Mesodermal cell (in vitro differentiated cells): Measurements from ENCODE around the gene MAP2K5.

ENCODE experiments used
- H3K27ac ChIP-seq: 2 replicates; pipeline ENCODE4 v1.7.0; 2013; ENCODE audit warnings: mild to moderate bottlenecking, low read depth, low read length, moderate library complexity; ENCODE audit not compliant: severe bottlenecking
- H3K36me3 ChIP-seq: 2 replicates; pipeline ENCODE4 v1.7.1; 2013; ENCODE audit warnings: mild to moderate bottlenecking, low read length, moderate library complexity; ENCODE audit not compliant: control insufficient read depth, insufficient read depth
- H3K4me1 ChIP-seq: one replicate; pipeline ENCODE4 v1.7.1; 2013; ENCODE audit warnings: mild to moderate bottlenecking, low read length; ENCODE audit not compliant: insufficient read depth, control insufficient read depth, poor library complexity, severe bottlenecking
- H3K4me3 ChIP-seq: 2 replicates; pipeline ENCODE4 v1.7.0; 2013; ENCODE audit warnings: low read length, control low read depth, mild to moderate bottlenecking; ENCODE audit not compliant: insufficient read depth, poor library complexity, severe bottlenecking; ENCODE audit errors: extremely low read depth
- H3K9me3 ChIP-seq: 2 replicates; pipeline ENCODE4 v1.7.1; 2013; ENCODE audit warnings: mild to moderate bottlenecking, low read length, moderate library complexity; ENCODE audit not compliant: control insufficient read depth
- WGBS, 2 experiments: methylation state at CpG; one replicate each; pipeline ENCODE4 v1.1.5; 2013; ENCODE audit warnings: missing lambda C conversion rate in 2 of 2; ENCODE audit not compliant: insufficient coverage in 2 of 2; 5-methylcytosine and 5-hydroxymethylcytosine counted together

MAP2K5 gene

GRCh38 chr15:67819636-67820035 is 277.1 kb downstream of the MAP2K5 start:
- Histone ChIP-seq H3K4me3 (no peak overlapping the region), H3K27ac (no peak overlapping the region), H3K9me3 (no peaks in the 10 kb centered on the region), H3K36me3 (no peaks in the 10 kb centered on the region), H3K4me1 (no peaks in the 10 kb centered on the region)
- 57 to 59% methylated on average over 8 to 12 of the region's 19 CpGs for WGBS, 2 experiments

- WGBS, 2 experiments, result 41 to 52% methylated on average over 30 to 45 of the region's 50 CpGs
These were observed 277.9 kb downstream of the MAP2K5 start for GRCh38 chr15:67820122-67820991.

GRCh38 chr15:67820992-67821783 is 278.7 kb downstream of the MAP2K5 start:
- WGBS, 2 experiments, result 4 to 6% methylated on average over 25 to 32 of the region's 39 CpGs
- Histone ChIP-seq H3K9me3 (no peaks in the 10 kb centered on the region), H3K4me3 (no peak overlapping the region), H3K4me1 (no peaks in the 10 kb centered on the region), H3K27ac (no peak overlapping the region), H3K36me3 (no peaks in the 10 kb centered on the region)

More at GRCh38 chr15:67820122-67820991, 277.9 kb downstream of the MAP2K5 start:
- Histone ChIP-seq H3K9me3 (no peaks in the 10 kb centered on the region), H3K4me1 (no peaks in the 10 kb centered on the region), H3K27ac (no peak overlapping the region), H3K36me3 (no peaks in the 10 kb centered on the region), H3K4me3 (no peak overlapping the region)

- Histone ChIP-seq H3K4me1 (no peaks in the 10 kb centered on the region), H3K27ac (no peak overlapping the region), H3K9me3 (no peaks in the 10 kb centered on the region), H3K4me3 (no peak overlapping the region), H3K36me3 (no peaks in the 10 kb centered on the region)
- WGBS, 2 experiments, result 1 to 3% methylated on average over 34 to 35 of the region's 43 CpGs
These were observed 279.4 kb downstream of the MAP2K5 start for GRCh38 chr15:67821784-67822440.

GRCh38 chr15:67822537-67823313 is 280.2 kb downstream of the MAP2K5 start:
- H3K27ac ChIP-seq, result no peak overlapping the region
- H3K4me1 ChIP-seq, result no peaks in the 10 kb centered on the region
- no peak overlapping the region for H3K4me3 ChIP-seq
- WGBS, 2 experiments, result 2 to 4% methylated on average over 36 to 45 of the region's 46 CpGs
- H3K9me3 ChIP-seq, result no peaks in the 10 kb centered on the region
- no peaks in the 10 kb centered on the region for H3K36me3 ChIP-seq

GRCh38 chr15:67823314-67824196 is 281.1 kb downstream of the MAP2K5 start:
- no peaks in the 10 kb centered on the region for H3K36me3 ChIP-seq
- H3K4me1 ChIP-seq, result peaks cover 2% of the 10 kb centered on the region
- no peak overlapping the region for H3K4me3 ChIP-seq
- no peak overlapping the region for H3K27ac ChIP-seq
- no peaks in the 10 kb centered on the region for H3K9me3 ChIP-seq
- 1 to 2% methylated on average over 50 to 84 of the region's 94 CpGs for WGBS, 2 experiments

GRCh38 chr15:67824197-67824968 is 281.9 kb downstream of the MAP2K5 start:
- WGBS, 2 experiments, result 8 to 9% methylated on average over 17 to 21 of the region's 21 CpGs
- H3K27ac ChIP-seq, result no peak overlapping the region
- H3K9me3 ChIP-seq, result no peaks in the 10 kb centered on the region
- peaks cover 3% of the 10 kb centered on the region for H3K4me1 ChIP-seq
- no peaks in the 10 kb centered on the region for H3K36me3 ChIP-seq
- no peak overlapping the region for H3K4me3 ChIP-seq

- Histone ChIP-seq H3K9me3 (no peaks in the 10 kb centered on the region), H3K4me3 (no peak within 1 kb of the TSS), H3K4me1 (peaks cover 3% of the 10 kb centered on the region), H3K36me3 (no peaks in the 10 kb centered on the region), H3K27ac (no peak within 1 kb of the TSS)
- WGBS, 2 experiments, result 1 to 2% methylated on average over 37 to 38 of the region's 58 CpGs
These were observed 282.7 kb downstream of the MAP2K5 start, which contains the start of gene SKOR1 for GRCh38 chr15:67824976-67825880. TSS of gene SKOR1 (plus strand) at chr15:67825509. CDS start at chr15:67825603, 94 bp downstream.
